ENCODE measurements around the gene FCSK. TPM values are rescaled to one million over a fixed set of nuclear protein-coding genes. Genes with fewer than 3 reads are reported as not detected.
A peak's percentile ranks its signal among the peaks of the same experiment; 100 is the strongest.

FCSK gene
- total RNA-seq, 6 experiments from 2014 or later: 10.9 to 16.7 (median 13.4) TPM

- TF ChIP-seq POLR2A (IDR thresholded peaks at IDR 0.05) (no peak), CTCF (IDR thresholded peaks at IDR 0.05) (no peak)
- Histone ChIP-seq H3K9me3 (no peaks in the 10 kb centered on the region), H3K27me3 (no peaks in the 10 kb centered on the region), H3K36me3 (peaks cover 0 to 2% (median 0%) of the 10 kb centered on the region in 4 donors), H3K4me3 (no peak overlapping the region), H3K4me1 (peaks cover 0 to 21% (median 0%) of the 10 kb centered on the region in 4 donors), H3K27ac (no peak overlapping the region)
- no peak for ATAC-seq
- 100% methylated on average over 2 of the region's 5 CpGs for WGBS (ENCODE audit: insufficient coverage, low coverage, low lambda C conversion rate, missing lambda C conversion rate)
- no peak for DNase-seq
- intact Hi-C loops (cut with DNase I): no loop called here
These were observed 17.3 kb upstream of the FCSK start for GRCh38 chr16:70437017-70437581.

GRCh38 chr16:70437582-70438557 lies 16.5 kb upstream of the FCSK start:
- intact Hi-C loops (cut with DNase I): no loop called here
- peak in 1 of 4 donors; percentile 8 for ATAC-seq

GRCh38 chr16:70438585-70438968 lies 15.8 kb upstream of the FCSK start:
- no peak for TF ChIP-seq CTCF (IDR thresholded peaks at IDR 0.05)
- no peak for TF ChIP-seq POLR2A (IDR thresholded peaks at IDR 0.05)
- DNase-seq (peak; percentile 61 to 68 (median 63)), ATAC-seq (peak in 3 of 4 donors; percentile 1 to 4 (median 3))
- H3K36me3 ChIP-seq: peaks cover 0 to 2% (median 0%) of the 10 kb centered on the region in 4 donors
- peak overlapping the region; percentile 67 to 84 (median 70) for H3K4me3 ChIP-seq
- H3K27me3 ChIP-seq: no peaks in the 10 kb centered on the region
- WGBS (ENCODE audit: insufficient coverage, low coverage, low lambda C conversion rate, missing lambda C conversion rate): 0% methylated on average over 2 of the region's 39 CpGs
- peak overlapping the region in 2 of 3 donors; percentile 38 to 70 for H3K27ac ChIP-seq
- H3K9me3 ChIP-seq: no peaks in the 10 kb centered on the region
- intact Hi-C loops (cut with DNase I): no loop called here
- peaks cover 0 to 11% (median 0%) of the 10 kb centered on the region in 4 donors for H3K4me1 ChIP-seq

More at GRCh38 chr16:70437582-70438557, 16.5 kb upstream of the FCSK start:
- H3K4me3 ChIP-seq: peak overlapping the region; percentile 67 to 84 (median 70)
- peaks cover 0 to 16% (median 0%) of the 10 kb centered on the region in 4 donors for H3K4me1 ChIP-seq
- H3K27ac ChIP-seq: peak overlapping the region; percentile 19 to 70 (median 38)
- H3K9me3 ChIP-seq: no peaks in the 10 kb centered on the region
- H3K36me3 ChIP-seq: peaks cover 0 to 2% (median 0%) of the 10 kb centered on the region in 4 donors
- no peaks in the 10 kb centered on the region for H3K27me3 ChIP-seq
- no peak for TF ChIP-seq CTCF (IDR thresholded peaks at IDR 0.05)
- TF ChIP-seq POLR2A (IDR thresholded peaks at IDR 0.05): no peak
- 17% methylated on average over 18 of the region's 22 CpGs for WGBS (ENCODE audit: insufficient coverage, low coverage, low lambda C conversion rate, missing lambda C conversion rate)
- no peak for DNase-seq

DNA sequence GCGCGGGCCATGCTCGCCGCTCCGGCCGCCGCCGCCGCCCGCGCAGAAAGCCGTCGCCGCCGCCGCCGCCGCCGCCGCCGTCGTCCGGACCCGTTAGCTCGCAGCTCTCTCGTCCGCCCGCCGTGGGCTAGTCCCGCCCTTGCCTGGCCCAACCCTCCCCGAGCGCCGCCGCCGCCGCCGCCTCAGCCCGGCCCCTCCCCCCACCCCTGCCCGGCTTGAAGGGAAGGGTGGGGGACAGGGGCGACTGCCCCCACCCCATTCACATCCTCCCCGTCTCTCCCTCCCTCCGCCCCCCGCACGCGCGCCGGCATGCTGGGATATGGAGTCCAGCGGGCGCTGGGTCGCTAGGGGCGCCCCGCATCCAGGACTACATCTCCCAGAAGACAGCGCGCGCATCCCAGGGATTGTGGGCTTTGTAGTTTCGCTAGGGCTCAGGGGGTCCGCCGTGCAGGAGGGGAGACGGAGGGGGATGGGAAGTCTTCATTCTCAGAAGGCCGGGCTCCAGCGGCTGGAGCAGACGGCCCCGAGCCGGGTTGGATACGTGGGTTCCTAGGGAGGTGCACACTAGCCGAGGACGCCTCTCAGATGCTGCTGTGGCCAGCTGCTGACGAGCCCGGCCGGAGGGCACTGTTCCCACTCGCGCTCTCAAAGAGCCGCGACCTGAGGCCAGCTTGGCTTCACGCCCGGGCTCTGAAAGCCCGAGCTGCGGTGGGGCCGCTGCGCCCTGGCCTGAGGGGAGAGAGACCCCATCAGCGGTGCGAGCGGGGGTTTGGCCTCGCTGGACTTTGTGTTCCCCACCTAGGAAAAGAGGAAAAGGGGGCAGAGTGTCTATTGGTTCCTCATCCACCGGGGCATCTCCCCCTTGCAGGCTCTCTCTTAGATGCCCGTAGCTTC lies 15.2 kb upstream of the FCSK start, which contains the start of gene ST3GAL2:
TSS of gene ST3GAL2 (minus strand) at position 132 of the 894 bp plus-strand sequence. CDS start 40,570 bp downstream, outside the sequence.
- intact Hi-C loops (cut with DNase I): no loop called here
- Histone ChIP-seq H3K36me3 (peaks cover 0 to 2% (median 0%) of the 10 kb centered on the region in 4 donors), H3K27ac (peak within 1 kb of the TSS; percentile 31 to 70 (median 38)), H3K4me3 (peak within 1 kb of the TSS; percentile 67 to 84 (median 70)), H3K4me1 (peaks cover 0 to 8% (median 0%) of the 10 kb centered on the region in 4 donors), H3K27me3 (no peaks in the 10 kb centered on the region), H3K9me3 (no peaks in the 10 kb centered on the region)
- WGBS (ENCODE audit: insufficient coverage, low coverage, low lambda C conversion rate, missing lambda C conversion rate): 2% methylated on average over 30 of the region's 86 CpGs
- TF ChIP-seq CTCF (IDR thresholded peaks at IDR 0.05): peak in 1 of 4 donors; percentile 30
- no peak for TF ChIP-seq POLR2A (IDR thresholded peaks at IDR 0.05)
- DNase-seq (peak; percentile 96 to 97 (median 97)), ATAC-seq (peak; percentile 98 to 100 (median 98))
